ENCODE data around the gene ALPL. TPM values are rescaled to one million over a fixed set of nuclear protein-coding genes. Genes with fewer than 3 reads are reported as not detected.
"Not testable (repeated sequence)": the region's sequence is repeated elsewhere in the genome, so short reads cannot be mapped to it uniquely, and the experiment has no call there.

Gene ALPL
- total RNA-seq, 2 donors from 2014 or later: 16.2 to 50.3 TPM

- Histone ChIP-seq H3K4me3 (no peak overlapping the region), H3K36me3 (no peaks in the 10 kb centered on the region), H3K9me3 (no peaks in the 10 kb centered on the region), H3K27me3 (no peaks in the 10 kb centered on the region), H3K27ac (no peak overlapping the region), H3K4me1 (no peaks in the 10 kb centered on the region)
- TF ChIP-seq CTCF (IDR thresholded peaks at IDR 0.05): no peak
- no peak for DNase-seq (ENCODE audit: low spot score)
Observed at GRCh38 chr1:21518774-21519455, 9.7 kb downstream of the ALPL start.

- not testable (repeated sequence) for DNase-seq (ENCODE audit: low spot score); H3K27ac ChIP-seq; H3K4me1 ChIP-seq; H3K4me3 ChIP-seq; H3K9me3 ChIP-seq; H3K36me3 ChIP-seq; H3K27me3 ChIP-seq
Observed at GRCh38 chr1:21519486-21520070, 10.4 kb downstream of the ALPL start.

- no peaks in the 10 kb centered on the region for H3K27me3 ChIP-seq
- no peaks in the 10 kb centered on the region for H3K36me3 ChIP-seq
- H3K27ac ChIP-seq: no peak overlapping the region
- DNase-seq (ENCODE audit: low spot score): no peak
- H3K9me3 ChIP-seq: no peaks in the 10 kb centered on the region
- no peak overlapping the region for H3K4me3 ChIP-seq
- H3K4me1 ChIP-seq: no peaks in the 10 kb centered on the region
- no peak for TF ChIP-seq CTCF (IDR thresholded peaks at IDR 0.05)
Observed at GRCh38 chr1:21520899-21521716, 11.9 kb downstream of the ALPL start.

GRCh38 chr1:21521717-21522060, 12.5 kb downstream of the ALPL start:
- no peak overlapping the region for H3K27ac ChIP-seq
- H3K4me1 ChIP-seq: no peaks in the 10 kb centered on the region
- no peak for TF ChIP-seq CTCF (IDR thresholded peaks at IDR 0.05)
- no peaks in the 10 kb centered on the region for H3K27me3 ChIP-seq
- H3K36me3 ChIP-seq: no peaks in the 10 kb centered on the region
- no peaks in the 10 kb centered on the region for H3K9me3 ChIP-seq
- no peak for DNase-seq (ENCODE audit: low spot score)
- no peak overlapping the region for H3K4me3 ChIP-seq

- no peak overlapping the region for H3K27ac ChIP-seq
- H3K4me1 ChIP-seq: no peaks in the 10 kb centered on the region
- DNase-seq (ENCODE audit: low spot score): no peak
- no peak for TF ChIP-seq CTCF (IDR thresholded peaks at IDR 0.05)
- H3K36me3 ChIP-seq: no peaks in the 10 kb centered on the region
- no peaks in the 10 kb centered on the region for H3K27me3 ChIP-seq
- H3K9me3 ChIP-seq: no peaks in the 10 kb centered on the region
- H3K4me3 ChIP-seq: no peak overlapping the region
Observed at GRCh38 chr1:21522525-21523038, 13.4 kb downstream of the ALPL start.

GRCh38 chr1:21523297-21523813, 14.1 kb downstream of the ALPL start:
- H3K27me3 ChIP-seq: no peaks in the 10 kb centered on the region
- TF ChIP-seq CTCF (IDR thresholded peaks at IDR 0.05): no peak
- H3K36me3 ChIP-seq: no peaks in the 10 kb centered on the region
- H3K4me3 ChIP-seq: no peak overlapping the region
- no peaks in the 10 kb centered on the region for H3K9me3 ChIP-seq
- H3K27ac ChIP-seq: no peak overlapping the region
- H3K4me1 ChIP-seq: no peaks in the 10 kb centered on the region
- DNase-seq (ENCODE audit: low spot score): no peak
